ENCODE results near the gene RNF175. TPM values are rescaled to one million over a fixed set of nuclear protein-coding genes. Genes with fewer than 3 reads are reported as not detected.
A peak's percentile ranks its signal among the peaks of the same experiment; 100 is the strongest.

The RNF175 gene
- total and polyA plus RNA-seq, 7 experiments from 2014 or later: 6.4 to 14.0 (median 8.9) TPM; not detected in 1

GRCh38 chr4:153790962-153791551 is 31.2 kb upstream of the RNF175 start:
- ATAC-seq (peak; percentile 34), DNase-seq (peak in 2 of 9 donors; percentile 35 to 39)
- Mint-ChIP-seq H3K4me1 (peaks cover 21 to 62% (median 42%) of the 10 kb centered on the region in 7 donors), H3K27ac (peak overlapping the region in 1 of 9 donors; percentile 70), H3K36me3 (peaks cover 0 to 3% (median 0%) of the 10 kb centered on the region in 5 donors), H3K27me3 (peaks cover 72 to 96% (median 84%) of the 10 kb centered on the region in 5 donors), H3K9me3 (peaks cover 0 to 3% (median 0%) of the 10 kb centered on the region in 11 donors), H3K4me3 (peak overlapping the region; percentile 61 to 87 (median 80))
- Histone ChIP-seq H3K27me3 (ENCODE audit: control insufficient read depth in 2 of 2, insufficient read depth in 2 of 2, low read length in 2 of 2) (peaks cover 7 to 26% of the 10 kb centered on the region in 2 donors), H3K27ac (ENCODE audit: low read depth, low read length) (no peak overlapping the region), H3K9me3 (ENCODE audit: control insufficient read depth in 2 of 3, low read length in 3 of 3) (no peaks in the 10 kb centered on the region), H3K4me3 (ENCODE audit: low read length) (peak overlapping the region; percentile 38), H3K36me3 (ENCODE audit: control insufficient read depth in 2 of 3, insufficient read depth in 3 of 3, low read length in 3 of 3) (no peaks in the 10 kb centered on the region), H3K4me1 (ENCODE audit: control insufficient read depth in 2 of 2, insufficient read depth in 2 of 2, low read length in 2 of 2) (peaks cover 13 to 37% of the 10 kb centered on the region in 2 donors)
- intact Hi-C loops (cut with micrococcal nuclease): loop anchor here in 1 of 2 donors (2.0 to 10.0 kb wide), 4 partner anchors 18 to 1584 kb away; partner anchors contain the start of genes MAP9, PLRG1 and RNF175
- ChIA-PET CTCF (interaction anchor here (1.3 kb wide), 1 partner anchor 41 kb away, joined by 5 read pairs; no protein-coding TSS in a partner anchor), POLR2A (no interaction called here)

GRCh38 chr4:153790500-153790865 is 30.7 kb upstream of the RNF175 start:
- H3K4me3 Mint-ChIP-seq: peak overlapping the region in 9 of 10 donors; percentile 56 to 87 (median 76)
- CTCF ChIA-PET: interaction anchor here (1.3 kb wide), 1 partner anchor 40 kb away, joined by 5 read pairs; no protein-coding TSS in a partner anchor
- intact Hi-C loops (cut with micrococcal nuclease): loop anchor here in 1 of 2 donors (2.0 to 10.0 kb wide), 4 partner anchors 18 to 1584 kb away; partner anchors contain the start of genes MAP9, PLRG1 and RNF175

GRCh38 chr4:153789741-153790499 is 30.1 kb upstream of the RNF175 start:
- Mint-ChIP-seq H3K27me3 (peaks cover 66 to 93% (median 85%) of the 10 kb centered on the region in 5 donors), H3K4me3 (peak overlapping the region in 9 of 10 donors; percentile 56 to 87 (median 76)), H3K36me3 (peaks cover 0 to 3% (median 0%) of the 10 kb centered on the region in 5 donors), H3K27ac (no peak overlapping the region), H3K4me1 (peaks cover 21 to 62% (median 42%) of the 10 kb centered on the region in 7 donors), H3K9me3 (peaks cover 0 to 2% (median 0%) of the 10 kb centered on the region in 11 donors)
- Histone ChIP-seq H3K27ac (ENCODE audit: low read depth, low read length) (no peak overlapping the region), H3K4me3 (ENCODE audit: low read length) (peak overlapping the region; percentile 38), H3K9me3 (ENCODE audit: control insufficient read depth in 2 of 3, low read length in 3 of 3) (no peaks in the 10 kb centered on the region), H3K4me1 (ENCODE audit: control insufficient read depth in 2 of 2, insufficient read depth in 2 of 2, low read length in 2 of 2) (peaks cover 13 to 37% of the 10 kb centered on the region in 2 donors), H3K36me3 (ENCODE audit: control insufficient read depth in 2 of 3, insufficient read depth in 3 of 3, low read length in 3 of 3) (no peaks in the 10 kb centered on the region), H3K27me3 (ENCODE audit: control insufficient read depth in 2 of 2, insufficient read depth in 2 of 2, low read length in 2 of 2) (peaks cover 7 to 26% of the 10 kb centered on the region in 2 donors)
- ATAC-seq (no peak), DNase-seq (no peak)
- intact Hi-C loops (cut with micrococcal nuclease): loop anchor here (2.0 to 10.0 kb wide), 8 partner anchors 19 to 1585 kb away; partner anchors contain the start of genes MAP9 (in 1 of the 2), PLRG1 (in 1 of the 2) and RNF175 (in 1 of the 2)
- ChIA-PET CTCF (interaction anchor here (0.8 to 1.3 kb wide), 2 partner anchors 32 to 40 kb away, joined by 3 to 5 read pairs; no protein-coding TSS in a partner anchor), POLR2A (interaction anchor here (0.6 kb wide), 1 partner anchor 115 kb away, joined by 5 read pairs; no protein-coding TSS in a partner anchor)

More at GRCh38 chr4:153790500-153790865, 30.7 kb upstream of the RNF175 start:
- Mint-ChIP-seq H3K36me3 (peaks cover 0 to 3% (median 0%) of the 10 kb centered on the region in 5 donors), H3K27me3 (peaks cover 72 to 96% (median 89%) of the 10 kb centered on the region in 5 donors), H3K4me1 (peaks cover 21 to 62% (median 42%) of the 10 kb centered on the region in 7 donors), H3K9me3 (peaks cover 0 to 3% (median 0%) of the 10 kb centered on the region in 11 donors), H3K27ac (no peak overlapping the region)
- no peak overlapping the region for H3K27ac ChIP-seq (ENCODE audit: low read depth, low read length)
- H3K4me3 ChIP-seq (ENCODE audit: low read length): peak overlapping the region; percentile 38
- ATAC-seq (no peak), DNase-seq (peak in 1 of 9 donors; percentile 3)
- H3K9me3 ChIP-seq (ENCODE audit: control insufficient read depth in 2 of 3, low read length in 3 of 3): no peaks in the 10 kb centered on the region
- H3K4me1 ChIP-seq (ENCODE audit: control insufficient read depth in 2 of 2, insufficient read depth in 2 of 2, low read length in 2 of 2): peaks cover 13 to 37% of the 10 kb centered on the region in 2 donors
- POLR2A ChIA-PET: interaction anchor here (0.6 kb wide), 1 partner anchor 116 kb away, joined by 5 read pairs; no protein-coding TSS in a partner anchor
- H3K27me3 ChIP-seq (ENCODE audit: control insufficient read depth in 2 of 2, insufficient read depth in 2 of 2, low read length in 2 of 2): peaks cover 7 to 26% of the 10 kb centered on the region in 2 donors
- no peaks in the 10 kb centered on the region for H3K36me3 ChIP-seq (ENCODE audit: control insufficient read depth in 2 of 3, insufficient read depth in 3 of 3, low read length in 3 of 3)

GRCh38 chr4:153788413-153789276 is 28.8 kb upstream of the RNF175 start, which contains the start of gene SFRP2:
SFRP2 (minus strand) TSS chr4:153789083; CDS start chr4:153788835, 248 bp downstream.
- CTCF ChIA-PET: no interaction called here
- H3K27me3 ChIP-seq (ENCODE audit: control insufficient read depth in 2 of 2, insufficient read depth in 2 of 2, low read length in 2 of 2): peaks cover 7 to 26% of the 10 kb centered on the region in 2 donors
- peaks cover 71 to 92% (median 78%) of the 10 kb centered on the region in 5 donors for H3K27me3 Mint-ChIP-seq
- H3K36me3 ChIP-seq (ENCODE audit: control insufficient read depth in 2 of 3, insufficient read depth in 3 of 3, low read length in 3 of 3): no peaks in the 10 kb centered on the region
- no peak within 1 kb of the TSS for H3K27ac Mint-ChIP-seq
- no peak for ATAC-seq
- H3K4me3 ChIP-seq (ENCODE audit: low read length): no peak within 1 kb of the TSS
- intact Hi-C loops (cut with micrococcal nuclease): loop anchor here (5.0 to 10.0 kb wide), 4 partner anchors 256 to 834 kb away; no protein-coding TSS in a partner anchor
- no peak within 1 kb of the TSS for H3K27ac ChIP-seq (ENCODE audit: low read depth, low read length)
- H3K4me1 Mint-ChIP-seq: peaks cover 21 to 59% (median 42%) of the 10 kb centered on the region in 7 donors
- peak within 1 kb of the TSS; percentile 25 to 87 (median 76) for H3K4me3 Mint-ChIP-seq
- H3K9me3 Mint-ChIP-seq: no peaks in the 10 kb centered on the region
- peaks cover 13 to 37% of the 10 kb centered on the region in 2 donors for H3K4me1 ChIP-seq (ENCODE audit: control insufficient read depth in 2 of 2, insufficient read depth in 2 of 2, low read length in 2 of 2)
- H3K36me3 Mint-ChIP-seq: peaks cover 0 to 3% (median 0%) of the 10 kb centered on the region in 5 donors
- POLR2A ChIA-PET: no interaction called here
- peak in 1 of 9 donors; percentile 11 for DNase-seq
- H3K9me3 ChIP-seq (ENCODE audit: control insufficient read depth in 2 of 3, low read length in 3 of 3): no peaks in the 10 kb centered on the region

- peak overlapping the region; percentile 25 to 87 (median 74) for H3K4me3 Mint-ChIP-seq
- H3K4me1 ChIP-seq (ENCODE audit: control insufficient read depth in 2 of 2, insufficient read depth in 2 of 2, low read length in 2 of 2): peaks cover 13 to 37% of the 10 kb centered on the region in 2 donors
- no peak overlapping the region for H3K4me3 ChIP-seq (ENCODE audit: low read length)
- peaks cover 0 to 3% (median 0%) of the 10 kb centered on the region in 5 donors for H3K36me3 Mint-ChIP-seq
- ATAC-seq (no peak), DNase-seq (no peak)
- H3K4me1 Mint-ChIP-seq: peaks cover 21 to 54% (median 41%) of the 10 kb centered on the region in 7 donors
- peaks cover 7 to 26% of the 10 kb centered on the region in 2 donors for H3K27me3 ChIP-seq (ENCODE audit: control insufficient read depth in 2 of 2, insufficient read depth in 2 of 2, low read length in 2 of 2)
- peaks cover 66 to 92% (median 71%) of the 10 kb centered on the region in 5 donors for H3K27me3 Mint-ChIP-seq
- ChIA-PET CTCF (no interaction called here), POLR2A (no interaction called here)
- H3K9me3 Mint-ChIP-seq: no peaks in the 10 kb centered on the region
- no peaks in the 10 kb centered on the region for H3K9me3 ChIP-seq (ENCODE audit: control insufficient read depth in 2 of 3, low read length in 3 of 3)
- H3K27ac ChIP-seq (ENCODE audit: low read depth, low read length): no peak overlapping the region
- H3K27ac Mint-ChIP-seq: no peak overlapping the region
- H3K36me3 ChIP-seq (ENCODE audit: control insufficient read depth in 2 of 3, insufficient read depth in 3 of 3, low read length in 3 of 3): no peaks in the 10 kb centered on the region
- intact Hi-C loops (cut with micrococcal nuclease): loop anchor here (5.0 to 10.0 kb wide), 4 partner anchors 257 to 834 kb away; no protein-coding TSS in a partner anchor
Measured at GRCh38 chr4:153788051-153788412, 28.2 kb upstream of the RNF175 start.
